Measurements from ENCODE around the gene DNAJB14. TPM values are rescaled to one million over a fixed set of nuclear protein-coding genes. Genes with fewer than 3 reads are reported as not detected.

DNAJB14 gene
- total and polyA plus RNA-seq, 2 of the 13 experiments (the other 11 are each of a cell fraction or from before 2014, with no cell fraction given): 9.1 to 38.1 TPM

DNA sequence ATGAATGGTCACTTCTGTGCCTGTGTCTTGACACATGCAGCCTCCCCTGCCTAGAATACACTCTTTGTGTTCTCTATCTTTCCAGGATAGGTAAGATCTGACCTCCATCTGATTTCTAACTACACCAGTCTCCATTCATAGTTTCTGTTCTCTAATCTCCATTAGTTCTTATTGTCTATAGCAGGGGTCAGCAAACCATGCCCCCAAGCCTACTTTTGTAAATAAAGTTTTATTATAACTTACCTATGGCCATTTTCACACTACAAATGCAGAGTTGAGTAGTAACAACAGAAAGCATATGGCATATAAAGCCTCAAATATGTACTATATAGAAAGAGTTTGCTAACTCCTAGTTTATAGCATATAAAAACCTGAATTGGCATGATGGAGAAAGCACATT, 41.3 kb upstream of the DNAJB14 start:
- TF ChIP-seq PITX1 (CRISPR knock-in tag; IDR thresholded peaks at IDR 0.05) (no peak), ZBTB33 (CRISPR knock-in tag; IDR thresholded peaks at IDR 0.05) (no peak)
- TF ChIP-seq, protein P1, sequence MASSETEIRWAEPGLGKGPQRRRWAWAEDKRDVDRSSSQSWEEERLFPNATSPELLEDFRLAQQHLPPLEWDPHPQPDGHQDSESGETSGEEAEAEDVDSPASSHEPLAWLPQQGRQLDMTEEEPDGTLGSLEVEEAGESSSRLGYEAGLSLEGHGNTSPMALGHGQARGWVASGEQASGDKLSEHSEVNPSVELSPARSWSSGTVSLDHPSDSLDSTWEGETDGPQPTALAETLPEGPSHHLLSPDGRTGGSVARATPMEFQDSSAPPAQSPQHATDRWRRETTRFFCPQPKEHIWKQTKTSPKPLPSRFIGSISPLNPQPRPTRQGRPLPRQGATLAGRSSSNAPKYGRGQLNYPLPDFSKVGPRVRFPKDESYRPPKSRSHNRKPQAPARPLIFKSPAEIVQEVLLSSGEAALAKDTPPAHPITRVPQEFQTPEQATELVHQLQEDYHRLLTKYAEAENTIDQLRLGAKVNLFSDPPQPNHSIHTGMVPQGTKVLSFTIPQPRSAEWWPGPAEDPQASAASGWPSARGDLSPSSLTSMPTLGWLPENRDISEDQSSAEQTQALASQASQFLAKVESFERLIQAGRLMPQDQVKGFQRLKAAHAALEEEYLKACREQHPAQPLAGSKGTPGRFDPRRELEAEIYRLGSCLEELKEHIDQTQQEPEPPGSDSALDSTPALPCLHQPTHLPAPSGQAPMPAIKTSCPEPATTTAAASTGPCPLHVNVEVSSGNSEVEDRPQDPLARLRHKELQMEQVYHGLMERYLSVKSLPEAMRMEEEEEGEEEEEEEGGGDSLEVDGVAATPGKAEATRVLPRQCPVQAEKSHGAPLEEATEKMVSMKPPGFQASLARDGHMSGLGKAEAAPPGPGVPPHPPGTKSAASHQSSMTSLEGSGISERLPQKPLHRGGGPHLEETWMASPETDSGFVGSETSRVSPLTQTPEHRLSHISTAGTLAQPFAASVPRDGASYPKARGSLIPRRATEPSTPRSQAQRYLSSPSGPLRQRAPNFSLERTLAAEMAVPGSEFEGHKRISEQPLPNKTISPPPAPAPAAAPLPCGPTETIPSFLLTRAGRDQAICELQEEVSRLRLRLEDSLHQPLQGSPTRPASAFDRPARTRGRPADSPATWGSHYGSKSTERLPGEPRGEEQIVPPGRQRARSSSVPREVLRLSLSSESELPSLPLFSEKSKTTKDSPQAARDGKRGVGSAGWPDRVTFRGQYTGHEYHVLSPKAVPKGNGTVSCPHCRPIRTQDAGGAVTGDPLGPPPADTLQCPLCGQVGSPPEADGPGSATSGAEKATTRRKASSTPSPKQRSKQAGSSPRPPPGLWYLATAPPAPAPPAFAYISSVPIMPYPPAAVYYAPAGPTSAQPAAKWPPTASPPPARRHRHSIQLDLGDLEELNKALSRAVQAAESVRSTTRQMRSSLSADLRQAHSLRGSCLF (CRISPR knock-in tag; IDR thresholded peaks at IDR 0.05; ENCODE audit: borderline replicate concordance): no peak
- no peaks in the 10 kb centered on the region for H3K4me1 ChIP-seq (ENCODE audit: insufficient read depth, low read length)
- in situ Hi-C loops (cut with HindIII; ENCODE audit: extremely low pct_ligation_motif_present, low pct_unique_long_range_greater_than_20kb): no loop called here
- no TSS peak for BruUV-seq (replicated peaks)
- H3K9ac ChIP-seq (ENCODE audit: insufficient read depth, low read depth, low read length): no peak overlapping the region
- FAIRE-seq (no peak), ATAC-seq (no peak), DNase-seq (ENCODE audit: low spot score) (no peak)
- H3K4me3 ChIP-seq (replicated peaks in 1 of 3; ENCODE audit: insufficient read depth in 1 of 3, low read depth in 2 of 3, low read length in 3 of 3): no peak overlapping the region
- no peak overlapping the region for H3K27ac ChIP-seq (ENCODE audit: extremely low read length, insufficient read depth, low read length)
- intact Hi-C loops (cut with micrococcal nuclease; ENCODE audit: unreplicated experiment): no loop called here
- H3K36me3 ChIP-seq (replicated peaks in 1 of 2; ENCODE audit: control insufficient read depth in 1 of 2, insufficient read depth in 2 of 2, low read length in 2 of 2): no peaks in the 10 kb centered on the region
- no peaks in the 10 kb centered on the region for H3K9me3 ChIP-seq (ENCODE audit: low read length)
- CTCF ChIA-PET (ENCODE audit: low intra/inter-chr PET ratio, low total read pairs): no interaction called here
- POLR2A ChIA-PET: no interaction called here
- no peaks in the 10 kb centered on the region for H3K27me3 ChIP-seq (ENCODE audit: control insufficient read depth in 1 of 2, insufficient read depth in 2 of 2, low read length in 2 of 2)
- no peaks in the 10 kb centered on the region for H3K79me2 ChIP-seq (ENCODE audit: insufficient read depth, low read length)
- H4K20me1 ChIP-seq (ENCODE audit: insufficient read depth, low read length): no peaks in the 10 kb centered on the region
- H3K4me2 ChIP-seq (ENCODE audit: low read depth, low read length): no peak overlapping the region
- no peak overlapping the region for H2AFZ ChIP-seq (ENCODE audit: low read length)

Measured in HepG2 (cell line).